Measurements from ENCODE around the gene LYPD5.

The LYPD5 gene

DNA sequence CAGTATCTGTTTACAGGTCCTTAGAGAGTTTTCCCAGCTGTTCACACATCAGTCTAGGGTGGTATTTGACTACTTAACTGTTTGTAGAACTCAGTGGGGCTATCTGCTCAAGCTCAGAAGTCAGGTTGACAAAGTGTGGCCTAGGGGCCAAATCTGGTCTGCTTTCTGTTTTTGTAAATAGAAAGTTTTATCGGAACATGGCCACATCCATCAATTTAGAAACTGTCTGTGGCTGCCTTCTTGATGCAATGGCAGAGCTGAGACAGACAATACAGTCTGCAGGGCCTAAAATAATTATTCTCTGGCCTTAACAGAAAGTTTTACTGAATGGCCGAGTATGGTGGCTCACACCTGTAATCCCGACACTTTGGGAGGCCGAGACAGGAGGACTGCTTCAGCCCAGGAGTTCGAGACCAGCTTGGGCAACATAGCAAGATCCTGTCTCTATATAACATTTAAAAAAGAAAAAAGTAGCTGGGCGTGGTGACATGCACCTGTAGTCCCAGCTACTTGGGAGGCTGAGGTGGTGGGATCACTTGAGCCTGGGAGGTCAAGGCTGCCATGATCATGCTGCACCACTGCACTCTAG lies 49.9 kb downstream of the LYPD5 start:
- no peak overlapping the region for H3K23ac ChIP-seq (ENCODE audit: low read length in 2 of 2)
- DNase-seq = peak; percentile 19
- peak overlapping the region; percentile 96 for H2AK5ac ChIP-seq (ENCODE audit: low read length, severe bottlenecking)
- peak overlapping the region; percentile 10 for H3K9ac ChIP-seq (ENCODE audit: low read length)
- H4K8ac ChIP-seq (ENCODE audit: low read length) = no peak overlapping the region
- no peak overlapping the region for H3K14ac ChIP-seq (ENCODE audit: low read length in 2 of 2)
- H3K4me3 ChIP-seq (ENCODE audit: insufficient read depth in 1 of 2, low read depth in 1 of 2, low read length in 2 of 2) = peak overlapping the region in 1 of 2 experiments; percentile 93
- H3K36me3 ChIP-seq (ENCODE audit: control insufficient read depth in 1 of 2, insufficient read depth in 2 of 2, low read depth in 1 of 2, low read length in 2 of 2) = peaks cover 24 to 47% of the 10 kb centered on the region in 2 experiments
- H4K91ac ChIP-seq (ENCODE audit: low read length) = no peak overlapping the region
- no peak overlapping the region for H2AFZ ChIP-seq (ENCODE audit: low read depth, low read length)
- no peak overlapping the region for H3K4me2 ChIP-seq (ENCODE audit: low read length, poor library complexity, severe bottlenecking)
- no peak overlapping the region for H2BK12ac ChIP-seq (ENCODE audit: low read length in 2 of 2)
- peaks cover 22% of the 10 kb centered on the region for H3K79me1 ChIP-seq (replicated peaks; ENCODE audit: low read length, poor library complexity, severe bottlenecking)
- no peaks in the 10 kb centered on the region for H3K9me3 ChIP-seq (ENCODE audit: control insufficient read depth, low read length)
- H3K27me3 ChIP-seq (ENCODE audit: control insufficient read depth in 1 of 2, insufficient read depth in 1 of 2, low read length in 2 of 2) = no peaks in the 10 kb centered on the region
- 89% methylated on average over 5 of the region's 6 CpGs for WGBS
- H3K4me1 ChIP-seq (ENCODE audit: control insufficient read depth, insufficient read depth, low read depth, low read length) = peaks cover 33% of the 10 kb centered on the region
- peak overlapping the region; percentile 94 for H3K27ac ChIP-seq (ENCODE audit: low read length, poor library complexity, severe bottlenecking)
- peak overlapping the region; percentile 79 for H2BK5ac ChIP-seq (ENCODE audit: low read depth, low read length, poor library complexity, severe bottlenecking)
- H2BK15ac ChIP-seq (ENCODE audit: low read depth, poor library complexity, severe bottlenecking) = no peak overlapping the region
- H2BK120ac ChIP-seq (ENCODE audit: low read depth, low read length) = no peak overlapping the region
- H3K4ac ChIP-seq (ENCODE audit: low read depth in 1 of 2, low read length in 2 of 2) = no peak overlapping the region
- no peak overlapping the region for H3K18ac ChIP-seq (ENCODE audit: low read depth in 1 of 2, low read length in 2 of 2)

DNA sequence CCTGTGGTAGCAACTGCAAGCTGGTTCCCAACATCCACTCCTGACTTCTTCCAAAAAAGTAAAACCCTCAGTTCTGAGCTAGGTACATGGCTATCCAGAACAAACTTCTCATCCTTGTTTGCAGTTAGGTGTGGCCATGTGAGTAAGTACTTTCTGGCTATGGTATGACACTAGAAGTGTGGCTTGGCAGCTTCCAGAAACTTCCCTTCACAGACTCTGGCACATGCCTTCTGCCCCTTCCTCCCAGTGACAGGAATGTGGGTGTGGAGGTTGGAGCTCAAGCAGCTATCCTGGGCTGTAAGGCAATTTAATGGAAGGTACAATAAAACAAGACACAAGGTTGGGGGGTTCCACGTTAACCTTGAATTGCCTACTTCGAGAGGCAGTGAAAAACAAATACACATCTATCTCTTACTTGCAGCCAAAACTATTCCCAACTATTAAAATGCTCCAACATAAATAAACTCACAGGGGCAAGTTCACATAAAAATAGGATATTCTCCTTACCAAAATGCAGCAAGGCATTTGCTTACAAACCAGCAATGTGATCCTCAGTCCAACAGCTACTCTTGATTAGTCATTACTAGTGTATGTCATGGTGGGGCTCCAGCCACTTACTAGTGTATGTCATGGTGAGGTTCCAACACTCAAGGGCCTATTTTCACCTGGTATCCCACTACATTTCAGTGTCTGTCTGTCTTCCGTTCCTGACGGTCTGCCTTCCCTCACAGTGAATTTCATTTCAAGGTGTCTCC lies 50.6 kb downstream of the LYPD5 start:
- peaks cover 31 to 55% of the 10 kb centered on the region in 2 experiments for H3K36me3 ChIP-seq (ENCODE audit: control insufficient read depth in 1 of 2, insufficient read depth in 2 of 2, low read depth in 1 of 2, low read length in 2 of 2)
- H3K4ac ChIP-seq (ENCODE audit: low read depth in 1 of 2, low read length in 2 of 2) = no peak overlapping the region
- no peak overlapping the region for H2BK12ac ChIP-seq (ENCODE audit: low read length in 2 of 2)
- H2AFZ ChIP-seq (ENCODE audit: low read depth, low read length) = no peak overlapping the region
- H3K9ac ChIP-seq (ENCODE audit: low read length) = no peak overlapping the region
- DNase-seq = peak; percentile 47
- peak overlapping the region; percentile 94 for H3K27ac ChIP-seq (ENCODE audit: low read length, poor library complexity, severe bottlenecking)
- no peak overlapping the region for H3K23ac ChIP-seq (ENCODE audit: low read length in 2 of 2)
- H3K4me3 ChIP-seq (ENCODE audit: insufficient read depth in 1 of 2, low read depth in 1 of 2, low read length in 2 of 2) = no peak overlapping the region
- peak overlapping the region; percentile 96 for H2AK5ac ChIP-seq (ENCODE audit: low read length, severe bottlenecking)
- H2BK15ac ChIP-seq (ENCODE audit: low read depth, poor library complexity, severe bottlenecking) = no peak overlapping the region
- 82% methylated on average over 2 of the region's 4 CpGs for WGBS
- no peak overlapping the region for H4K8ac ChIP-seq (ENCODE audit: low read length)
- H3K4me1 ChIP-seq (ENCODE audit: control insufficient read depth, insufficient read depth, low read depth, low read length) = peaks cover 38% of the 10 kb centered on the region
- H2BK5ac ChIP-seq (ENCODE audit: low read depth, low read length, poor library complexity, severe bottlenecking) = no peak overlapping the region
- H3K79me1 ChIP-seq (replicated peaks; ENCODE audit: low read length, poor library complexity, severe bottlenecking) = peaks cover 25% of the 10 kb centered on the region
- H3K9me3 ChIP-seq (ENCODE audit: control insufficient read depth, low read length) = no peaks in the 10 kb centered on the region
- no peak overlapping the region for H2BK120ac ChIP-seq (ENCODE audit: low read depth, low read length)
- H3K27me3 ChIP-seq (ENCODE audit: control insufficient read depth in 1 of 2, insufficient read depth in 1 of 2, low read length in 2 of 2) = no peaks in the 10 kb centered on the region
- no peak overlapping the region for H3K18ac ChIP-seq (ENCODE audit: low read depth in 1 of 2, low read length in 2 of 2)
- H4K91ac ChIP-seq (ENCODE audit: low read length) = no peak overlapping the region
- H3K14ac ChIP-seq (ENCODE audit: low read length in 2 of 2) = no peak overlapping the region
- no peak overlapping the region for H3K4me2 ChIP-seq (ENCODE audit: low read length, poor library complexity, severe bottlenecking)

DNA sequence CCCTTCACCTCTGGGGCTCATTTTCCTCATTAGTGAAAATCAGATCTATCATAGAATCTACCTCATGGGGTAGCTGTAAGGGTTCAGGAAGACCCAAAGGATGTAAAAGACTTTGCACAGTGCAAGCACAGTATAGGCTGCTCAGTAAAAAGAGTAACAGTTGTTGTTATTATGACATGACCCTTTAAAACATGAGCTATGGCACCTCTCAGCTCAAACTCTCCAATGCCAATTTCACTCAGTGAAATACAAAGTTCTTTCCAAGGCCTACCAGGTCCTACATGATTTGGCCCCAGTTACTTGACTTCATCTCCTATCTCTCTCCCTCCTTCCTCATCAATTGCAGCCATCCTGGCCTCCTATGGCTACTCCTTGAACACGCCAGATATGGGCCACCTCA lies 52.3 kb downstream of the LYPD5 start:
- no peak overlapping the region for H3K18ac ChIP-seq (ENCODE audit: low read depth in 1 of 2, low read length in 2 of 2)
- no peaks in the 10 kb centered on the region for H3K9me3 ChIP-seq (ENCODE audit: control insufficient read depth, low read length)
- no peak for DNase-seq
- H4K8ac ChIP-seq (ENCODE audit: low read length) = no peak overlapping the region
- H3K27ac ChIP-seq (ENCODE audit: low read length, poor library complexity, severe bottlenecking) = no peak overlapping the region
- peak overlapping the region; percentile 45 for H2AK5ac ChIP-seq (ENCODE audit: low read length, severe bottlenecking)
- no peak overlapping the region for H3K4me3 ChIP-seq (ENCODE audit: insufficient read depth in 1 of 2, low read depth in 1 of 2, low read length in 2 of 2)
- H3K4me2 ChIP-seq (ENCODE audit: low read length, poor library complexity, severe bottlenecking) = no peak overlapping the region
- WGBS = 100% methylated on average over 1 of the region's 1 CpG
- no peak overlapping the region for H2AFZ ChIP-seq (ENCODE audit: low read depth, low read length)
- no peak overlapping the region for H3K4ac ChIP-seq (ENCODE audit: low read depth in 1 of 2, low read length in 2 of 2)
- no peak overlapping the region for H3K9ac ChIP-seq (ENCODE audit: low read length)
- peaks cover 30% of the 10 kb centered on the region for H3K4me1 ChIP-seq (ENCODE audit: control insufficient read depth, insufficient read depth, low read depth, low read length)
- peaks cover 38 to 63% of the 10 kb centered on the region in 2 experiments for H3K36me3 ChIP-seq (ENCODE audit: control insufficient read depth in 1 of 2, insufficient read depth in 2 of 2, low read depth in 1 of 2, low read length in 2 of 2)
- peaks cover 30% of the 10 kb centered on the region for H3K79me1 ChIP-seq (replicated peaks; ENCODE audit: low read length, poor library complexity, severe bottlenecking)
- no peak overlapping the region for H2BK5ac ChIP-seq (ENCODE audit: low read depth, low read length, poor library complexity, severe bottlenecking)
- H3K14ac ChIP-seq (ENCODE audit: low read length in 2 of 2) = no peak overlapping the region
- H2BK12ac ChIP-seq (ENCODE audit: low read length in 2 of 2) = no peak overlapping the region
- no peak overlapping the region for H4K91ac ChIP-seq (ENCODE audit: low read length)
- H2BK15ac ChIP-seq (ENCODE audit: low read depth, poor library complexity, severe bottlenecking) = no peak overlapping the region
- no peak overlapping the region for H2BK120ac ChIP-seq (ENCODE audit: low read depth, low read length)
- no peak overlapping the region for H3K23ac ChIP-seq (ENCODE audit: low read length in 2 of 2)
- H3K27me3 ChIP-seq (ENCODE audit: control insufficient read depth in 1 of 2, insufficient read depth in 1 of 2, low read length in 2 of 2) = no peaks in the 10 kb centered on the region

DNA sequence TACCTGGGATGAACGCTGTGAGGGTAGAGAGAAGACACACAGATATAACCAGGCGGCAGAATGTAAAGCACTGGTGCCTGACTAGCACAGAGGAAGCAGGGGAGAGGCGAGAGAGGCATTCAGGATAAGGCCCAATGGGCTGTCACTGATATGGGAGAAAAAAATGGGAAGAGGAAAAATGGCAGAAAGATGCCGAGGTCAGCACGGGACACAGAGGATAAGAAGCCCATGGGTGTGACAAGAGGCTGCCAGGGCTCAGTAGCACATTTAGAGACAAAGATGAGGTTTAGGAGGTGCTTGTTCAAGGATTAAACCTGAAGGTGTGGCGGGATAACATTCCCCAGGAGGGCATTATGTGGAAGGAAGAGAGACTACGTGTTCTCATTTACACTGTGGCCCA lies 53.1 kb downstream of the LYPD5 start:
- H2BK12ac ChIP-seq (ENCODE audit: low read length in 2 of 2) = no peak overlapping the region
- H3K4me1 ChIP-seq (ENCODE audit: control insufficient read depth, insufficient read depth, low read depth, low read length) = peaks cover 30% of the 10 kb centered on the region
- no peak overlapping the region for H2BK15ac ChIP-seq (ENCODE audit: low read depth, poor library complexity, severe bottlenecking)
- no peak overlapping the region for H3K9ac ChIP-seq (ENCODE audit: low read length)
- no peak overlapping the region for H3K4ac ChIP-seq (ENCODE audit: low read depth in 1 of 2, low read length in 2 of 2)
- H4K91ac ChIP-seq (ENCODE audit: low read length) = no peak overlapping the region
- no peak overlapping the region for H3K4me2 ChIP-seq (ENCODE audit: low read length, poor library complexity, severe bottlenecking)
- H3K27me3 ChIP-seq (ENCODE audit: control insufficient read depth in 1 of 2, insufficient read depth in 1 of 2, low read length in 2 of 2) = no peaks in the 10 kb centered on the region
- H2AFZ ChIP-seq (ENCODE audit: low read depth, low read length) = no peak overlapping the region
- H3K18ac ChIP-seq (ENCODE audit: low read depth in 1 of 2, low read length in 2 of 2) = no peak overlapping the region
- no peak overlapping the region for H3K23ac ChIP-seq (ENCODE audit: low read length in 2 of 2)
- 95% methylated on average over 6 of the region's 7 CpGs for WGBS
- no peak for DNase-seq
- H2BK5ac ChIP-seq (ENCODE audit: low read depth, low read length, poor library complexity, severe bottlenecking) = no peak overlapping the region
- no peak overlapping the region for H3K14ac ChIP-seq (ENCODE audit: low read length in 2 of 2)
- H3K4me3 ChIP-seq (ENCODE audit: insufficient read depth in 1 of 2, low read depth in 1 of 2, low read length in 2 of 2) = no peak overlapping the region
- H2BK120ac ChIP-seq (ENCODE audit: low read depth, low read length) = no peak overlapping the region
- H3K27ac ChIP-seq (ENCODE audit: low read length, poor library complexity, severe bottlenecking) = no peak overlapping the region
- peak overlapping the region; percentile 95 for H2AK5ac ChIP-seq (ENCODE audit: low read length, severe bottlenecking)
- no peak overlapping the region for H4K8ac ChIP-seq (ENCODE audit: low read length)
- H3K79me1 ChIP-seq (replicated peaks; ENCODE audit: low read length, poor library complexity, severe bottlenecking) = peaks cover 34% of the 10 kb centered on the region
- H3K9me3 ChIP-seq (ENCODE audit: control insufficient read depth, low read length) = no peaks in the 10 kb centered on the region
- H3K36me3 ChIP-seq (ENCODE audit: control insufficient read depth in 1 of 2, insufficient read depth in 2 of 2, low read depth in 1 of 2, low read length in 2 of 2) = peaks cover 45 to 71% of the 10 kb centered on the region in 2 experiments
